Esophagus muscularis mucosa (tissue), 4 donors: Measurements from ENCODE around the gene HAND2. TPM values are rescaled to one million over a fixed set of nuclear protein-coding genes. Genes with fewer than 3 reads are reported as not detected.

Source experiments
- DNase-seq: peaks from one replicate; pipeline ENCODE4 v3.0.0-alpha.2; 2017; ENCODE audit errors: extremely low spot score
- H3K27ac ChIP-seq, 4 donors: fragments of 200-600 bp; sonication (generic); replicated peaks in 1 of 4; 1 replicate in 3 of 4; 2 replicates in 1 of 4; pipeline ENCODE4 v1.5.1; 2016 to 2019; ENCODE audit warnings: mild to moderate bottlenecking in 1 of 4
- H3K27me3 ChIP-seq, 4 donors: fragments of 200-600 bp; sonication (generic); one replicate each; pipeline versions ENCODE4 v1.5.1 to v1.6.0; 2016 to 2019
- H3K36me3 ChIP-seq, 4 donors: fragments of 200-600 bp; sonication (generic); one replicate each; pipeline ENCODE4 v1.5.1; 2016 to 2019
- H3K4me1 ChIP-seq, 4 donors: fragments of 200-600 bp; sonication (generic); one replicate each; pipeline ENCODE4 v1.5.1; 2016 to 2019
- H3K4me3 ChIP-seq, 4 donors: fragments of 200-600 bp; sonication (generic); 1 replicate in 2 of 4; 2 replicates in 2 of 4; pipeline ENCODE4 v1.5.1; 2016 to 2019; ENCODE audit warnings: mild to moderate bottlenecking in 4 of 4, moderate library complexity in 1 of 4
- H3K9me3 ChIP-seq, 4 donors: fragments of 200-600 bp; sonication (generic); 1 replicate in 3 of 4; 2 replicates in 1 of 4; pipeline ENCODE4 v1.5.1; 2016 to 2019
- EP300 ChIP-seq: sonication (generic); formaldehyde crosslinking; IDR thresholded peaks from one replicate; pipeline ENCODE4 v1.6.1; 2017; ENCODE audit warnings: antibody characterized with exemption
- POLR2A ChIP-seq: fragments of 450-650 bp; IDR thresholded peaks from one replicate; pipeline ENCODE4 v1.6.1; 2017; ENCODE audit warnings: antibody characterized with exemption, moderate library complexity, mild to moderate bottlenecking, low read depth
- POLR2AphosphoS5 ChIP-seq, 2 donors: sonication (generic); formaldehyde crosslinking; IDR thresholded peaks; one replicate each; pipeline ENCODE4 v1.6.1; 2017; ENCODE audit warnings: antibody characterized with exemption in 2 of 2
- WGBS: methylation state at CpG from one replicate; pipeline ENCODE4 v1.1.5; 2018; 5-methylcytosine and 5-hydroxymethylcytosine counted together
- intact Hi-C: fragments of 100-400 bp; cut with DNase I; formaldehyde crosslinking; loops from one replicate; pipeline ENCODE4 v1.15.1; 2023
- total RNA-seq, 4 donors: library from RNA; depleted of rRNA; stranded (reverse); fragments of >200 nt; gene quantifications; one replicate each; pipeline versions ENCODE4 v1.1.0 to v1.2.1, GENCODE V29; 2016
- TF ChIP-seq, protein P1 (sequence below), 3 experiments: fragments of 200-600 bp in 2 of 3; fragments of 450-650 bp in 1 of 3; sonication (generic) in 2 of 3; IDR thresholded peaks; one replicate each; pipeline ENCODE4 v1.5.1; 2017 to 2019; ENCODE audit warnings: antibody characterized with exemption in 3 of 3, mild to moderate bottlenecking in 2 of 3, moderate library complexity in 1 of 3

HAND2 gene
- total RNA-seq, 4 donors from 2014 or later = 77.7 to 165 (median 138) TPM

- H3K27me3 ChIP-seq = peaks cover 0 to 4% (median 0%) of the 10 kb centered on the region in 4 donors
- no peaks in the 10 kb centered on the region for H3K36me3 ChIP-seq
- TF ChIP-seq EP300 = no peak
- no peak for TF ChIP-seq POLR2A
- TF ChIP-seq, protein P1, sequence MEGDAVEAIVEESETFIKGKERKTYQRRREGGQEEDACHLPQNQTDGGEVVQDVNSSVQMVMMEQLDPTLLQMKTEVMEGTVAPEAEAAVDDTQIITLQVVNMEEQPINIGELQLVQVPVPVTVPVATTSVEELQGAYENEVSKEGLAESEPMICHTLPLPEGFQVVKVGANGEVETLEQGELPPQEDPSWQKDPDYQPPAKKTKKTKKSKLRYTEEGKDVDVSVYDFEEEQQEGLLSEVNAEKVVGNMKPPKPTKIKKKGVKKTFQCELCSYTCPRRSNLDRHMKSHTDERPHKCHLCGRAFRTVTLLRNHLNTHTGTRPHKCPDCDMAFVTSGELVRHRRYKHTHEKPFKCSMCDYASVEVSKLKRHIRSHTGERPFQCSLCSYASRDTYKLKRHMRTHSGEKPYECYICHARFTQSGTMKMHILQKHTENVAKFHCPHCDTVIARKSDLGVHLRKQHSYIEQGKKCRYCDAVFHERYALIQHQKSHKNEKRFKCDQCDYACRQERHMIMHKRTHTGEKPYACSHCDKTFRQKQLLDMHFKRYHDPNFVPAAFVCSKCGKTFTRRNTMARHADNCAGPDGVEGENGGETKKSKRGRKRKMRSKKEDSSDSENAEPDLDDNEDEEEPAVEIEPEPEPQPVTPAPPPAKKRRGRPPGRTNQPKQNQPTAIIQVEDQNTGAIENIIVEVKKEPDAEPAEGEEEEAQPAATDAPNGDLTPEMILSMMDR (IDR thresholded peaks at IDR 0.05) = no peak
- no peak for TF ChIP-seq POLR2AphosphoS5 (IDR thresholded peaks at IDR 0.05)
- intact Hi-C loops = no loop called here
- no peak for DNase-seq
- H3K4me3 ChIP-seq = no peak overlapping the region
- no peaks in the 10 kb centered on the region for H3K9me3 ChIP-seq
- H3K27ac ChIP-seq = no peak overlapping the region
- WGBS = 84% methylated on average over 3 of the region's 3 CpGs
- peaks cover 8 to 31% (median 26%) of the 10 kb centered on the region in 4 donors for H3K4me1 ChIP-seq
Measured at GRCh38 chr4:173543266-173543665, 13.2 kb upstream of the HAND2 start.

DNA sequence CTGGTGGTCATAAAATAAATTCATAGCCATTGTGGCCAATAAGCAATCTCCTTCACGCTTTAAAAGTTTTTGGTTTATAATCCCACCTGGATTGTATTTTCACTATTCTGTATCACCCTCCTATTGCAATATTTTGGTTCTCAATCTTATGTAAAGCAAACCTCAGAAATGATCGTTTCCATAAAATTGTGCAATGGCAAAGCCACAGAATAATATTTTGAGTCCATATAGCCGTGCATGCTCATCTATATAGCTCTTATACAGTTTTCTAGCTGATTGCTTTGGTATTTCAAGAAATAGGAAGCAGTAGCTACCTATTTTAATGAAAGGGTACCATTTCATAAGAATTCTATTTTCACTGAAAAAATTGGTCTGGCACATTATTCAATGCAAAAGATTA, 10.0 kb upstream of the HAND2 start:
- no peak for TF ChIP-seq POLR2A
- TF ChIP-seq, protein P1 (IDR thresholded peaks at IDR 0.05) = no peak
- TF ChIP-seq POLR2AphosphoS5 (IDR thresholded peaks at IDR 0.05) = no peak
- TF ChIP-seq EP300 = no peak
- WGBS = 78% methylated on average over 3 of the region's 3 CpGs
- no peak for DNase-seq
- intact Hi-C loops = loop anchor here (10.0 kb wide), 2 partner anchors 205 to 455 kb away; no protein-coding TSS in a partner anchor
- Histone ChIP-seq H3K9me3 (no peaks in the 10 kb centered on the region), H3K4me1 (peaks cover 15 to 58% (median 48%) of the 10 kb centered on the region in 4 donors), H3K36me3 (peaks cover 0 to 11% (median 0%) of the 10 kb centered on the region in 4 donors), H3K27ac (peak overlapping the region; percentile 78 to 98 (median 88)), H3K27me3 (peaks cover 0 to 20% (median 0%) of the 10 kb centered on the region in 4 donors), H3K4me3 (peak overlapping the region in 1 of 4 donors; percentile 52)

GRCh38 chr4:173538909-173539445, 8.9 kb upstream of the HAND2 start:
- TF ChIP-seq EP300 (no peak), POLR2AphosphoS5 (IDR thresholded peaks at IDR 0.05) (peak in 1 of 2 donors; percentile 11)
- peaks cover 0 to 20% (median 0%) of the 10 kb centered on the region in 4 donors for H3K27me3 ChIP-seq
- WGBS = 5% methylated on average over 15 of the region's 15 CpGs
- peaks cover 15 to 65% (median 57%) of the 10 kb centered on the region in 4 donors for H3K4me1 ChIP-seq
- H3K9me3 ChIP-seq = no peaks in the 10 kb centered on the region
- peak overlapping the region; percentile 78 to 98 (median 88) for H3K27ac ChIP-seq
- DNase-seq = no peak
- intact Hi-C loops = loop anchor here (10.0 kb wide), 2 partner anchors 206 to 456 kb away; no protein-coding TSS in a partner anchor
- peaks cover 0 to 11% (median 0%) of the 10 kb centered on the region in 4 donors for H3K36me3 ChIP-seq
- H3K4me3 ChIP-seq = peak overlapping the region; percentile 49 to 61 (median 56)

GRCh38 chr4:173538148-173538908, 8.3 kb upstream of the HAND2 start:
- no peak for TF ChIP-seq EP300
- TF ChIP-seq, protein P1 (IDR thresholded peaks at IDR 0.05) = no peak
- TF ChIP-seq POLR2AphosphoS5 (IDR thresholded peaks at IDR 0.05) = peak; percentile 19 to 34
- H3K9me3 ChIP-seq = no peaks in the 10 kb centered on the region
- H3K27me3 ChIP-seq = peaks cover 0 to 20% (median 0%) of the 10 kb centered on the region in 4 donors
- peak overlapping the region; percentile 78 to 98 (median 88) for H3K27ac ChIP-seq
- WGBS = 23% methylated on average over 8 of the region's 60 CpGs
- H3K4me1 ChIP-seq = peaks cover 15 to 66% (median 59%) of the 10 kb centered on the region in 4 donors
- no peak for DNase-seq
- H3K36me3 ChIP-seq = peaks cover 0 to 11% (median 0%) of the 10 kb centered on the region in 4 donors
- intact Hi-C loops = loop anchor here (10.0 kb wide), 2 partner anchors 206 to 456 kb away; no protein-coding TSS in a partner anchor
- peak overlapping the region; percentile 49 to 61 (median 56) for H3K4me3 ChIP-seq

- Histone ChIP-seq H3K9me3 (no peaks in the 10 kb centered on the region), H3K36me3 (peaks cover 0 to 11% (median 0%) of the 10 kb centered on the region in 4 donors), H3K27me3 (peaks cover 0 to 24% (median 0%) of the 10 kb centered on the region in 4 donors), H3K27ac (peak overlapping the region; percentile 78 to 98 (median 88)), H3K4me3 (peak overlapping the region; percentile 49 to 61 (median 56)), H3K4me1 (peaks cover 10 to 73% (median 62%) of the 10 kb centered on the region in 4 donors)
- intact Hi-C loops = loop anchor here (10.0 kb wide), 2 partner anchors 207 to 457 kb away; no protein-coding TSS in a partner anchor
- WGBS = 55% methylated on average over 21 of the region's 21 CpGs
- no peak for DNase-seq
- TF ChIP-seq POLR2AphosphoS5 (IDR thresholded peaks at IDR 0.05) = no peak
- TF ChIP-seq, protein P1 (IDR thresholded peaks at IDR 0.05) = no peak
- no peak for TF ChIP-seq EP300
- no peak for TF ChIP-seq POLR2A
Measured at GRCh38 chr4:173537613-173538147, 7.7 kb upstream of the HAND2 start.
